Mesendoderm (in vitro differentiated cells): Measurements from ENCODE around the gene ERRFI1.

Experiments used
- DNase-seq: peaks from one replicate; pipeline ENCODE4 v3.0.0; 2013
- H2AK5ac ChIP-seq: 2 replicates; pipeline ENCODE4 v1.6.1; 2013; ENCODE audit warnings: low read length, inconsistent platforms
- H2BK120ac ChIP-seq: 2 replicates; pipeline ENCODE4 v1.6.1; 2013; ENCODE audit warnings: low read depth, mild to moderate bottlenecking, low read length, moderate library complexity, mixed read lengths
- H2BK15ac ChIP-seq: replicated peaks from 2 replicates; pipeline ENCODE4 v1.6.1; 2013; ENCODE audit warnings: low read depth, mild to moderate bottlenecking, moderate library complexity
- H2BK5ac ChIP-seq: 2 replicates; pipeline ENCODE4 v1.6.1; 2013; ENCODE audit warnings: low read length, inconsistent platforms
- H3K18ac ChIP-seq: 2 replicates; pipeline ENCODE4 v1.6.1; 2013; ENCODE audit warnings: mild to moderate bottlenecking, low read length, mixed read lengths
- H3K23ac ChIP-seq: one replicate; pipeline ENCODE4 v1.6.1; 2013; ENCODE audit warnings: low read length
- H3K27ac ChIP-seq: 2 replicates; pipeline ENCODE4 v1.5.1; 2013; ENCODE audit warnings: low read depth, mild to moderate bottlenecking, inconsistent platforms, low read length, moderate library complexity
- H3K27me3 ChIP-seq: 2 replicates; pipeline ENCODE4 v1.6.1; 2013; ENCODE audit warnings: low read length, control low read depth, mild to moderate bottlenecking, inconsistent platforms; ENCODE audit not compliant: insufficient read depth, poor library complexity
- H3K36me3 ChIP-seq: 2 replicates; pipeline ENCODE4 v1.6.1; 2013; ENCODE audit warnings: low read length, inconsistent platforms; ENCODE audit not compliant: control insufficient read depth, insufficient read depth
- H3K4ac ChIP-seq: one replicate; pipeline ENCODE4 v1.6.1; 2013; ENCODE audit warnings: low read depth, mild to moderate bottlenecking, low read length, moderate library complexity
- H3K4me1 ChIP-seq: 2 replicates; pipeline ENCODE4 v1.6.1; 2013; ENCODE audit warnings: low read depth, low read length, inconsistent platforms; ENCODE audit not compliant: control insufficient read depth
- H3K4me2 ChIP-seq: 2 replicates; pipeline ENCODE4 v1.6.1; 2013; ENCODE audit warnings: low read length
- H3K4me3 ChIP-seq: 2 replicates; pipeline ENCODE4 v1.5.1; 2013; ENCODE audit warnings: mild to moderate bottlenecking, low read length
- H3K56ac ChIP-seq: one replicate; pipeline ENCODE4 v1.6.1; 2013; ENCODE audit warnings: low read length
- H3K79me1 ChIP-seq: 2 replicates; pipeline ENCODE4 v1.6.1; 2013; ENCODE audit warnings: low read length, inconsistent platforms
- H3K79me2 ChIP-seq: 2 replicates; pipeline ENCODE4 v1.6.1; 2013; ENCODE audit warnings: mild to moderate bottlenecking, low read length; ENCODE audit not compliant: control insufficient read depth, insufficient read depth
- H3K9ac ChIP-seq: 2 replicates; pipeline ENCODE4 v1.6.1; 2013; ENCODE audit warnings: low read length, inconsistent platforms
- H4K5ac ChIP-seq: one replicate; pipeline ENCODE4 v1.6.1; 2013; ENCODE audit warnings: low read length
- H4K8ac ChIP-seq: one replicate; pipeline ENCODE4 v1.6.1; 2013; ENCODE audit warnings: low read depth, mild to moderate bottlenecking, control low read depth, low read length, moderate library complexity
- WGBS: extraction: QIAGEN DNeasy Blood & Tissue Kit; methylation state at CpG from one replicate; pipeline ENCODE4 v1.1.7; 2013; ENCODE audit warnings: low lambda C conversion rate, missing lambda C conversion rate; ENCODE audit not compliant: insufficient coverage; ENCODE audit errors: extremely low coverage; 5-methylcytosine and 5-hydroxymethylcytosine counted together

Gene ERRFI1

DNA sequence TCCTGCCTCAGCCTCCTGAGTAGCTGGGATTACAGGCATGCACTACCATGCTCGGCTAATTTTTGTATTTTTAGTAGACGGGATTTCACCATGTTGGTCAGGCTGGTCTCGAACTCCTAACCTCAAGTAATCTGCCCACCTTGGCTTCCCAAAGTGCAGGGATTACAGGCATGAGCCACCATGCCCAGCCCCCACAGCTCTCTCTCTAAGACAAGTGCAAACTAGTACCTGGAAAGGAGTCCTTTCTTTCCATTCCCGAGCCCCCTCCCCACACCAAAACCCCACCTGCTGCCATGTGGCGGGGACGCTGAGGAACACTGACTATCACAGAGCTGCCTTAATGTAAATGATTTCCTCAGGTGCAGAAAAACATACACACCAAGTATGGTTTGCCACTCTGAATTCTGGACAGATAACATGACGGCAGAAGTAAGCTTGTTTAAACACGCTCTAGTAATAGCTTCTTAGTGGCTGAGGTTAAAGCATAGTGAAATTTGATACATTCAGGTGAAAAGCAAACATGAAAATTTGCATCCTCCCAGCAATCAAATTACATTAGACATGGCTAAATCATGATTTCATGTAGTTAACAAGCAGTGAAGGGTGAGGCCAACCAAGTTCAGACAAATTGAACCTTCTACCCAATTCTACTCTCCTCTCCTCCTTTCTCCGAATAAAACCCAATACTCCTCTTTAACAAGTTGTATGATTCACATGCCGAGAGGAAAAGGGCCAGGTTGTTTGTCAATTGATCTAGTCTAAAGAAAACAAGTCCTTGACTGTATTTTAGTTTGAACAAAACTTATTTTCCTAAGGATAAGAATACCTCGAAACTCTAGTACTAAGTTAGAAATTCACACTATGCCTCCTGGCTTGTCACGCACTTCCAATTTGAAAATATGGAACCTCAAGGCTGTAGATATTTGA, 19.8 kb downstream of the ERRFI1 start:
- Histone ChIP-seq H3K4me2 (no peak overlapping the region), H2BK120ac (no peak overlapping the region), H3K9ac (no peak overlapping the region), H3K4me1 (peaks cover 6% of the 10 kb centered on the region), H3K4ac (no peak overlapping the region), H2AK5ac (no peak overlapping the region), H3K27ac (no peak overlapping the region), H3K36me3 (no peaks in the 10 kb centered on the region), H4K8ac (no peak overlapping the region), H3K79me2 (no peaks in the 10 kb centered on the region), H3K56ac (no peak overlapping the region), H3K79me1 (no peaks in the 10 kb centered on the region), H4K5ac (no peak overlapping the region), H3K18ac (no peak overlapping the region), H3K4me3 (no peak overlapping the region), H2BK5ac (no peak overlapping the region), H3K23ac (no peak overlapping the region), H3K27me3 (no peaks in the 10 kb centered on the region), H2BK15ac (no peak overlapping the region)
- 100% methylated on average over 1 of the region's 12 CpGs for WGBS
- no peak for DNase-seq

DNA sequence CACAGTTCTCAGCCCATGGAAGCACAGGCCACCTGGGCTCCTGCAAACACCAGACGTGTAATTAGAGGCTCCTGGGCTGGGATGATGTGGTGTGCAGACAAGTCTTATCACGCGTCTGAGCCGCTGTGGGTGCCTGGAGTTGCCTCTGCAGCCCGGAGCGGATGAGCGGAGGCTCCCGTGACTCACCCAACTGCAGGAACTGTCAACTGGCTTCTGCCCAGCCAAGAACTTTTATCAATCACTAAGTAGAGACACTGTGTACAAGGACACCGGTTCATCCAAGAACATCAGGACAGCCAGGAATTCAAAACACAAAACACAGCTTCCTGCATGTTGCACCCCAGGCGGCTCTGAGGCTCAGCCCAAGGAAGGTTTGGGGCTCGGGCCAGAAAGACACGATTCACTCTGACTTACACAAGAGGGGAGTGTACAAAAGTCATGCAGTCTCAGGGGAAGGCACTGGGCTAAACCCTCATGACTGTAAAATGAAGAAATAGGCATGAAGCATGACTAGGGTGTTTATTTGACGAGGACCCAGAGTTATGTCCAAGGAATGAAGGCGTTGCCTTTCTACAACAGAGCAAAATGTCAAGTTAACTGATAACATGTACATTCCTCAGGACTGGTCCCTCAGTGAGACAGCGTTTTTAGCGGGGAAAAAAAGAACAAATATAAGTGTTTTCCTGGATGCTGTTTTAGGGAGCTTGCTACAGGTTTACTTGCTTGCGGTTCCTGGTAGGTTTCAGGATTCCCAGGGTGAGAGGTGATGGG, 21.1 kb downstream of the ERRFI1 start:
- H3K4me2 ChIP-seq, result no peak overlapping the region
- no peaks in the 10 kb centered on the region for H3K36me3 ChIP-seq
- H2BK15ac ChIP-seq, result no peak overlapping the region
- H3K27me3 ChIP-seq, result no peaks in the 10 kb centered on the region
- H3K23ac ChIP-seq, result no peak overlapping the region
- no peak overlapping the region for H3K18ac ChIP-seq
- no peak overlapping the region for H4K8ac ChIP-seq
- H3K27ac ChIP-seq, result peak overlapping the region; percentile 30
- H2AK5ac ChIP-seq, result no peak overlapping the region
- no CpG with 5 or more reads among the region's 17 CpGs for WGBS
- H4K5ac ChIP-seq, result no peak overlapping the region
- no peak overlapping the region for H3K4me3 ChIP-seq
- H2BK5ac ChIP-seq, result peak overlapping the region; percentile 49
- H2BK120ac ChIP-seq, result no peak overlapping the region
- H3K9ac ChIP-seq, result no peak overlapping the region
- no peaks in the 10 kb centered on the region for H3K79me1 ChIP-seq
- peak overlapping the region; percentile 58 for H3K56ac ChIP-seq
- no peaks in the 10 kb centered on the region for H3K79me2 ChIP-seq
- peak; percentile 89 for DNase-seq
- H3K4me1 ChIP-seq, result peaks cover 6% of the 10 kb centered on the region
- no peak overlapping the region for H3K4ac ChIP-seq

DNA sequence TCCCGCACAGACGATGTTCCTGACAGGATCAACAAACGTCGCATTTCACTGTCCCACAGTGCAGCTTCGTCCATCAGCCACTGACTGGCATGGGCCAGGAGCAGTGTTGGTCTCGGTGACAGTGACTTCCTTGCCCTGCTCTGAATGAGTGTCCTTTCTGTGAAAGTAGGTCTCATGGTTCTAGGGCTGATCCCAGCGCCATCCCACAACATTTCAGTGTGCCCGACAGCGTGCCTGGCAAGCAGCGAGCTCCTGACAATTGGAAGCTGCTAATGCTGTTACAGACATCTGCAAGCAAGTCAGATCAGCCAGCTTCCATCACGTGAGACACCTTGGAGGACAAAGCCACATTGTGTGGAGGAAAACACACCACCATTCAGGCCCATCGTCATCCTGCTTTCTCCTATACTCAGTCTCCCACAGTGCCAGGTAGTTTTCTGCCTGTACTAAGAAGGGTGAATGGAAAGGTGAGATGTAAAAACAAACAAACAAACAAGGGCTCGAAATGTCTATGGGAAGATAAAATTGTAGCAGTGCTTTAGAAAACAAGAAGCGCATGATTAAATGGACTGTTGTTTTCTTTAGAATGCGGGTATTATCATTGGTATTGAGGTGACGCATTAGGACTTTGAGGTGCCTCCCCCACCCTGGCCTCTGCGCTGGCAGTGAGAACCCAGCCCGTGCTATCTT, 21.9 kb downstream of the ERRFI1 start:
- no peaks in the 10 kb centered on the region for H3K27me3 ChIP-seq
- no peak overlapping the region for H4K5ac ChIP-seq
- H3K4me2 ChIP-seq, result no peak overlapping the region
- H3K4me1 ChIP-seq, result peaks cover 6% of the 10 kb centered on the region
- no peak overlapping the region for H3K9ac ChIP-seq
- peak overlapping the region; percentile 8 for H3K18ac ChIP-seq
- no peaks in the 10 kb centered on the region for H3K79me1 ChIP-seq
- peak overlapping the region; percentile 7 for H3K27ac ChIP-seq
- no peaks in the 10 kb centered on the region for H3K36me3 ChIP-seq
- no CpG with 5 or more reads among the region's 18 CpGs for WGBS
- no peak overlapping the region for H3K4ac ChIP-seq
- DNase-seq, result no peak
- H2BK15ac ChIP-seq, result no peak overlapping the region
- H2AK5ac ChIP-seq, result no peak overlapping the region
- no peak overlapping the region for H4K8ac ChIP-seq
- no peak overlapping the region for H3K4me3 ChIP-seq
- peak overlapping the region; percentile 85 for H3K23ac ChIP-seq
- peak overlapping the region; percentile 6 for H2BK5ac ChIP-seq
- H3K56ac ChIP-seq, result peak overlapping the region; percentile 66
- H3K79me2 ChIP-seq, result no peaks in the 10 kb centered on the region
- H2BK120ac ChIP-seq, result no peak overlapping the region

DNA sequence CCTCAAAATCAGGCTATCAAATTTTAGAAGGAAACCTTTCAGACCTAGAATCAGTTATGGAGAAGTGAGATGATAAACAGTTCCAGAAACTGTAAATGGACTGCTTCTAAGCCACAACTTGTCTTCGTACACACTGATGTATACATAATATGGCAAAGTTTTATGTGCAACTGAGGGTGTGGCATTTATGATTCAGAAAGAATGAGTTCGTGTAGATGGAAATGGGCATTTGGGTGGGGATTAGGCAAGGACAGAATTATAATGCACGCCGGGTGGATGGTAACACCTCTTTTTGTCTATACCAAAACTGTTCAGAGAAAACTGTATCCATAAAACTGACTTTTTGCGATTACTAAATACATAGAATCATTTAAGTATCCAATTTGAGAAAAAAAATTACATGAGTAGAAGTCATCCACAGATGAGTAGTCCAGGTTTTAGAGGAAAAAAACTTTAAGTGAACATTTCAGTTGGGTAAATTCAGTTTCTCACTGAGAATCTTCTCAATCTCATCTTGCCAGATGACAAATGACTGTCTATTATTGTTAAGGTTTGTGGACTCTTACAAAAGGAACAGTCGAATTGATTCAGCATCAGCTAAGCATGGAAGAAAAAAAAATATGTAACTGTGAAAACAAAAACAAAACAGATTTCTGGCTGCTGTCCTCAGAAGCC, 22.5 kb downstream of the ERRFI1 start:
- H4K8ac ChIP-seq, result no peak overlapping the region
- H3K4me3 ChIP-seq, result no peak overlapping the region
- no peak overlapping the region for H2BK15ac ChIP-seq
- no peak overlapping the region for H2AK5ac ChIP-seq
- peaks cover 6% of the 10 kb centered on the region for H3K4me1 ChIP-seq
- no peaks in the 10 kb centered on the region for H3K27me3 ChIP-seq
- no peak overlapping the region for H3K4ac ChIP-seq
- H3K27ac ChIP-seq, result no peak overlapping the region
- WGBS, result 100% methylated on average over 1 of the region's 6 CpGs
- H4K5ac ChIP-seq, result no peak overlapping the region
- H3K9ac ChIP-seq, result no peak overlapping the region
- H3K79me1 ChIP-seq, result no peaks in the 10 kb centered on the region
- no peak overlapping the region for H3K4me2 ChIP-seq
- H3K23ac ChIP-seq, result peak overlapping the region; percentile 85
- H3K36me3 ChIP-seq, result no peaks in the 10 kb centered on the region
- no peak overlapping the region for H2BK5ac ChIP-seq
- H3K18ac ChIP-seq, result no peak overlapping the region
- DNase-seq, result no peak
- H3K79me2 ChIP-seq, result no peaks in the 10 kb centered on the region
- no peak overlapping the region for H2BK120ac ChIP-seq
- H3K56ac ChIP-seq, result no peak overlapping the region

DNA sequence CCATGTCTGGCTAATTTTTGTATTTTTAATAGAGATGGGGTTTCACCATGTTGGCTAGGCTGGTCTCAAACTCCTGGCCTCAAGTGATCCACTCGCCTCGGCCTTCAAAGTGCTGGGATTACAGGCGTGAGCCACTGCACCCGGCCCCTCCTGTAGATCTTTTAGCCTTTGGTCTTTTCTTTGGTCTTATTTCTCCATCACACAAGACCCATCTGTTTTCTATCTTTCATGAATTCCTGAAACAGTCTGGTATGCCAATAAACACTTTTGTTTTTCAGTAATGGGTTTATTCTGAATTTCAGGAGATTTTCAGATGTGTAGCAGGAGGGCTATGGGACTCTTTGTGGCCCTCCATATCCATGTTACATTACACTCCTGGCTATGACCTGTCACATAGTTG, 23.2 kb downstream of the ERRFI1 start:
- Histone ChIP-seq H3K4me2 (no peak overlapping the region), H3K27ac (no peak overlapping the region), H4K5ac (no peak overlapping the region), H3K9ac (no peak overlapping the region), H3K79me2 (no peaks in the 10 kb centered on the region), H2BK15ac (no peak overlapping the region), H3K23ac (no peak overlapping the region), H3K4me3 (no peak overlapping the region), H3K4ac (no peak overlapping the region), H3K27me3 (no peaks in the 10 kb centered on the region), H2BK5ac (no peak overlapping the region), H2AK5ac (no peak overlapping the region), H3K79me1 (no peaks in the 10 kb centered on the region), H3K4me1 (peaks cover 6% of the 10 kb centered on the region), H3K36me3 (no peaks in the 10 kb centered on the region), H2BK120ac (no peak overlapping the region), H3K56ac (no peak overlapping the region), H4K8ac (no peak overlapping the region), H3K18ac (no peak overlapping the region)
- no peak for DNase-seq
- no CpG with 5 or more reads among the region's 4 CpGs for WGBS
